ENCODE results near the gene PTGFRN.

The PTGFRN gene

DNA sequence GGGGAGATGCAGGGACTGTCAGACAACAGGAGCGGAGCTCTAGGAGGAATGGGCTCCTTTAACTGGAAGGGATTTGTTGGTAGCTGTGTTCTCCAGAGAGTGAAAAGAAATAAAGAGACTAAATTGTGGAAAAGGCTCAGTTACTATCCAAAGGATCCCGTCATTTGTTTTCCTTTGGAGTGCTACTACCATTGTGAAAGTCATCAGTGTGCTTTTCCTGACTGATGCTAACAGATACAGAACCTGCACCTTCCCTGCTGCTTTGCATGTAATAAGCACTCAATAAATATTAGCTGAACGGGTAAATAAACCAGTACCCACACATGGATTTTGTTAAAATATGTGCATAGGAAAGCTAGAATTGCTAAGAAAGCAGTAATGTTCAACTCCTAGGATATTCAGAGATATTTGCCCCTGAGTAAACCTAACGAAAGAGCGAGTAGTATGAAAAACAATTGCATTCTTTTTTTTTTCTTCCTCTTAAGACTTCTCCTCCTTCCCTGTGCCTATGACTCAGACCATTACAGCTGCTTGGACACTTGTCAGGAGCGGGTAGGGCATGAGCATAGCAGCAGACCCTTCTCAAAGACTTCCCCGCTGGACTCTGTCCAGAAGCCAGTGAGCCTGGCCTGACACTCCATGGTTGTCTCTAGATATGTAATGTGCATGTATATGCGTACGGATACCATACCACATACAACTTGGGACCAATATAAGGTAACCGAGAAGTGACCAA, 41.7 kb downstream of the PTGFRN start:
- TF ChIP-seq CTCF (IDR thresholded peaks at IDR 0.05): no peak

DNA sequence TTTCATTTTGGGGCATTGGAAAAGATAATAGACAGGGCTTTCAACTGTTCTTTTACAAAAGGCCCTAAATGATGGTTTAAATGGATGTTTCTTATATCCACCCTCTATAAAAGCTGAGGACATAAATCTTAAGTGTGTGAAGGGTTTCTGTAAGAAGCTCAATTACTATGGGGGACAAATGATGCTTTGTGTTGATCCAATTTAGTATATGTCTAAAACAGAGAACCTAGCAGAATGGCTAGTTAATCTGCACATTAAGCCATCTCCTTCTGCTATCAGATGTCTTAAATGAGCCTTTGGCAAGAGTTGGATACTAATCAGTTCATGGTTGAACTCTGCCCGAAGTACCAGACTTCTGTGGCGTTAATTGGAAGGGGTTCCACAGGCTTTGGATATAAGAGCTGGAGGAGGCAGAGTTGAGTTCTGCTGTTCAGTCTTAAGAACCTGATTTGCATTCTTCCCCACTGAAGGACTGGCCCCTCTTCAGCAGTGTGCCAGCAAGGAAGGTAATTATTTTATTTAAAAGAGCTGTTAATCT, 43.1 kb downstream of the PTGFRN start:
- TF ChIP-seq CTCF (IDR thresholded peaks at IDR 0.05): no peak

GRCh38 chr1:116954440-116954839, 44.7 kb downstream of the PTGFRN start:
- no peak for TF ChIP-seq CTCF (IDR thresholded peaks at IDR 0.05)

GRCh38 chr1:116956378-116956777, 46.7 kb downstream of the PTGFRN start:
- TF ChIP-seq CTCF (IDR thresholded peaks at IDR 0.05): no peak

- no peak for TF ChIP-seq CTCF (IDR thresholded peaks at IDR 0.05)
Observed at GRCh38 chr1:116957646-116958045, 47.9 kb downstream of the PTGFRN start.

DNA sequence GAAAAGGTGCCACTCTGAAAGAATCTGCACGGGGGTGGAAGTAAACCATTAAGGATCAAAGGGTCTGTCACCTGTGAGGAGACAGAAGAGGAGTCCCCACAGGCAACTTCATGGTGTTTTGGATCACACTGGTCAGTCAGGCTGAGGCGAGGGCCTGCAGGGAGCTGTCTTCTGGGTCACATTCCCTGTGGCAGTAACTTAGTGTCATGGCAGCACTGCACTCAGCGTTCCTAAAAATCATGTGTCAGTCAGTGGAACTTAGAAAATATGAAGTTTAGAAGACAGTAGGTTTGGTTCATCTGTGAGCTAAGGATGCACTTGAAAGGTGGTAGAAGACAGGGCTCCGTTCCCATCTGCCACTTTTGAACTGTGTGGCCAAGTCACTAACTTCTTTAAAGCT, 48.4 kb downstream of the PTGFRN start:
- TF ChIP-seq CTCF (IDR thresholded peaks at IDR 0.05): no peak

DNA sequence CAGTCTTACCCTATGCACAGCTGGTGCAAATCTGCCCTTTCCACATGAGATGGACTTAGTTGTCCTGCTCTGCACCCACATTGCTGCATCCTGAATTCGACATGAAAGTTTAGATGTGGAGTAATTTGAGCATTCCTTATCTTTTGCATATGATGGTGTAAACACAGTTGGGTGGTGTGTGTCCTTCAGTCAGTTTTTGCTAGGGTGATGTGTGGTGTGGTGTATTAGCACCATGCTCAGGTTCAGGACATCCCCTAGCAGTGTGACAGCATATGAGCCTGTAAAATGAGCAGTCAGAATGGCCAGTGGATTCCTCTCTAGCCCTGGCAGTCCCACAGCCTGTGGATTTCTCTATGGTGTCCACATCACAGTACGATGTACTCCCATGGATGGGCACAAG, 49.3 kb downstream of the PTGFRN start:
- no peak for TF ChIP-seq CTCF (IDR thresholded peaks at IDR 0.05)
